Kidney (tissue), 14 donors: ENCODE results near the gene MPC2. TPM values are rescaled to one million over a fixed set of nuclear protein-coding genes. Genes with fewer than 3 reads are reported as not detected.

Experiments
- DNase-seq, 5 donors: peaks; one replicate each; pipeline ENCODE4 v3.0.0-alpha.2; 2013 to 2020
- FAIRE-seq: peaks from 2 replicates; lab custom pipeline; 2012; peaks lifted over from hg19 to GRCh38; lab: Jason Lieb, UNC
- H3K27ac ChIP-seq, 2 donors: one replicate each; pipeline ENCODE4 v1.7.0; 2013; ENCODE audit warnings: low read depth in 2 of 2, low read length in 2 of 2, inconsistent platforms in 1 of 2
- H3K27me3 ChIP-seq: one replicate; pipeline ENCODE4 v1.7.1; 2013; ENCODE audit warnings: low read length, inconsistent platforms; ENCODE audit not compliant: control insufficient read depth, insufficient read depth
- H3K36me3 ChIP-seq, 3 donors: one replicate each; pipeline versions ENCODE4 v1.7.0 to v1.7.1; 2013; ENCODE audit warnings: low read length in 3 of 3, control low read depth in 1 of 3, inconsistent platforms in 1 of 3; ENCODE audit not compliant: insufficient read depth in 3 of 3, control insufficient read depth in 2 of 3
- H3K4me1 ChIP-seq, 3 donors: one replicate each; pipeline versions ENCODE4 v1.7.0 to v1.7.1; 2013; ENCODE audit warnings: low read length in 3 of 3, inconsistent platforms in 1 of 3, low read depth in 1 of 3; ENCODE audit not compliant: control insufficient read depth in 2 of 3, insufficient read depth in 2 of 3
- H3K4me3 ChIP-seq, 3 donors: one replicate each; pipeline versions ENCODE4 v1.7.0 to v1.8.1; 2013; ENCODE audit warnings: low read length in 3 of 3, control low read depth in 1 of 3, inconsistent platforms in 1 of 3
- H3K9ac ChIP-seq, 3 donors: one replicate each; pipeline versions ENCODE4 v1.7.0 to v1.7.1; 2013; ENCODE audit warnings: low read length in 3 of 3, control low read depth in 1 of 3, inconsistent platforms in 1 of 3
- H3K9me3 ChIP-seq, 3 donors: one replicate each; pipeline versions ENCODE4 v1.7.0 to v1.7.1; 2013; ENCODE audit warnings: low read length in 3 of 3, control low read depth in 1 of 3, inconsistent platforms in 1 of 3; ENCODE audit not compliant: control insufficient read depth in 2 of 3, insufficient read depth in 1 of 3
- CTCF ChIP-seq: IDR thresholded peaks from 3 replicates; pipeline ENCODE4 v1.5.1; 2012; ENCODE audit warnings: mild to moderate bottlenecking, moderate library complexity, borderline replicate concordance; ENCODE audit not compliant: insufficient read depth; ENCODE audit errors: extremely low read depth
- intact Hi-C: fragments of 100-400 bp; cut with DNase I; formaldehyde crosslinking; loops from one replicate; pipeline ENCODE4 v1.11.1; 2022
- polyA plus RNA-seq: library from polyadenylated mRNA; stranded (reverse); fragments of 350-450 nt; fragmentation: Illumina TruSeq; extraction: RNeasy Lipid Tissue Mini Kit (QIAGEN cat#74804); gene quantifications from one replicate; pipeline ENCODE4 v1.2.3, GENCODE V29; 2014; ENCODE audit warnings: low read depth, low replicate concordance; ENCODE audit not compliant: insufficient read depth
- total RNA-seq: library from RNA; stranded (reverse); fragmentation: NEBNext Ultra II Directional; extraction: Animal tissue kit (Norgen Biotek cat#: 25700); gene quantifications from one replicate; pipeline ENCODE4 v1.2.1, GENCODE V29; 2021
- donor health status: control.
- donor health status: control.
- donor health status: control.
- donor health status: control.
- donor health status: control.
- donor health status: DM: yes; HTN: yes; CAD: no.
- donor health status: Normal renal cell carcinoma (clear cell type).

Gene MPC2
- total and polyA plus RNA-seq, 2 donors from 2014 or later, result 127 to 445 TPM

GRCh38 chr1:167879508-167879907 lies 57.4 kb downstream of the MPC2 start:
- Histone ChIP-seq H3K27me3 (no peaks in the 10 kb centered on the region), H3K27ac (no peak overlapping the region), H3K9me3 (no peaks in the 10 kb centered on the region), H3K9ac (no peak overlapping the region), H3K4me3 (no peak overlapping the region), H3K36me3 (no peaks in the 10 kb centered on the region), H3K4me1 (no peaks in the 10 kb centered on the region)
- intact Hi-C loops, result no loop called here
- no peak for FAIRE-seq
- TF ChIP-seq CTCF, result no peak
- no peak for DNase-seq

DNA sequence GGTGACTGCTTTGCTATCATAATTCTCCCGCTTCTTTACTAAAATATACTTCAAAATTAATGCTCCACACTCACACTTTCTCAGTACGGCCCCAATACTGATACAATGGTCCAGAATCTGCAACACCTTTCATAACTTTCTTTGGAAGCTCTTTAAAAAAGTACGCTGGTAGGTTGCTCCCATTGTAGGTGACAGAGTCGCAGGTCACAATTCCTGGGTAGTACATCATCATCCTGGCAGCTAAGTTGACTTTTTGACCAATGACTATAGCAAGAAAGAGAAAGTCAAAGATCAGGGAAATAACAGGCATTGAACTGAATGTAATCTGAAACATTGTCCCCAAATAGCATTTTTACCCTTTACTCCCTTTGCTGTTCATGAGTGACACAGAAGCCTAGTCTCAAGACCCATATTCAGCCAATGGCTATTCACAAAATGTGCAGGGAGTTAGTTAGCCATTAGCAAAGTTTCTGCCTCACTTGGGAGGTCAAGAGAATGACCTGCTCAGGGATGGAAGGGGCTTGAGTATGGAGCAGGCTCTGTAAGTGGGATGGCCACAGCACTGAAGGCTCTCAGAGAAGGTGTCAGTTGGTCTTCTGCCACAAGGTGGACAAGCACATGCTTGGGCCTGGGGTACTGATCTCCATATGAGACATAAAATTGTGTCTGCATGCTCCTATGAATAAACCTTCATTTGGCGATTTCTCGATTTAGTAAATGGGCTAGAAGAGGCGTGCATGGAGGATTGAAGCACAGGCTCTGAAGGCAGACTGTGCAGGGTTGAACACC lies 58.3 kb downstream of the MPC2 start:
- H3K4me3 ChIP-seq, result no peak overlapping the region
- no peak for DNase-seq
- H3K9me3 ChIP-seq, result no peaks in the 10 kb centered on the region
- no peak overlapping the region for H3K9ac ChIP-seq
- TF ChIP-seq CTCF, result no peak
- intact Hi-C loops, result no loop called here
- H3K27ac ChIP-seq, result no peak overlapping the region
- no peaks in the 10 kb centered on the region for H3K27me3 ChIP-seq
- no peaks in the 10 kb centered on the region for H3K36me3 ChIP-seq
- H3K4me1 ChIP-seq, result no peaks in the 10 kb centered on the region
- FAIRE-seq, result no peak

DNA sequence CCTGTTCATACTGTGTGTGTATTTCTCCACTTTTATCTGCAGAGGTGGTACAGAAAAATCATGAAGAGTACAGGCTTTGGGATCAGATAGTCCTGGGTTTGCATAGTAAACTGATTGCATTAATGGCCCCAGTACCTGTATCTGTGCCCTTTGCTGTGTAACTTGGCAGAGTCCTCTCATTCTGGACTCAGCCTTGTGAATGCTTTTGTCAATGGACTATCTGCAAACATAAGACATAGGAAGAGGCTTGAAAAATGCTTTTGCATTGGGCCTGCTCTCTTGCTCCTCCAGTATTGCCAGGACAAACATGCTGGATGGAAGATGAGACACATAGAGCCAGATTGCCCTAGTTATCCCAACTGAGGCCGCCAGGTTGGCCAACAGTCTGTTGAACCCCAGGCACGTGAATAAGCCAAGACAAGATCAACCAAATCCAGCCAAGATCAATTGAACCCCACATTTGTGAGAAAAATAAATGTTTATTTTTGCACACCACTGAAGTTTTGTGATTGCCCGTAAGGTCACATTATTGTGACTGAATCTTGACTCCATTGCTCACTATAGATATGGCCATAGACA lies 60.2 kb downstream of the MPC2 start:
- no peaks in the 10 kb centered on the region for H3K27me3 ChIP-seq
- DNase-seq (no peak), FAIRE-seq (no peak)
- no peak overlapping the region for H3K4me3 ChIP-seq
- no peaks in the 10 kb centered on the region for H3K36me3 ChIP-seq
- no peak for TF ChIP-seq CTCF
- no peaks in the 10 kb centered on the region for H3K9me3 ChIP-seq
- no peaks in the 10 kb centered on the region for H3K4me1 ChIP-seq
- intact Hi-C loops, result no loop called here
- no peak overlapping the region for H3K27ac ChIP-seq
- H3K9ac ChIP-seq, result no peak overlapping the region
